ENCODE measurements around the gene HDLBP.

Gene HDLBP

GRCh38 chr2:241238693-241239198, 76.7 kb downstream of the HDLBP start:
- no peak for TF ChIP-seq CTCF (IDR thresholded peaks at IDR 0.05; ENCODE audit: low read depth, low read length)
- no peak for DNase-seq (ENCODE audit: low read depth in 2 of 2)
- H3K4me3 ChIP-seq (replicated peaks in 1 of 2; ENCODE audit: low read depth in 2 of 2, low read length in 2 of 2): no peak overlapping the region

DNA sequence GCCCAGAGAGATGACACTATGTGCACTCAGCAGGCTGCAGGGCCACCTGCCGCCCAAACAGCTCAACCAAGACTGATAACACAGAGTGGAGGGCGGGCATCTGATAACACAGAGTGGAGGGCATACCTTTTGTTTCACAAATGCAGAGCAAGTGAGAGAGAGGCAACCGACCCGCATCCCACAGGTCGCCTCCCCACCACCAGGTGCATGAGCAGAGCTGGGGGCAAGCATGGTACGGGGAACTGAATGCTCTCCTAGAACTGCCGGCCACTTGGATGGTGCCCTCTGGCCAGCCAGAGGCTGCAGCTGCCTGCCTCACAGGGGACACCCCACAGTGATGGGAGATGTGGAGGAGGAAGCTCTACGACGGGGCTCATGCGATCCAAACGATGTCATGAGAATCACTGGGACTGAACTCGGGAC, 77.5 kb downstream of the HDLBP start:
- TF ChIP-seq CTCF (IDR thresholded peaks at IDR 0.05; ENCODE audit: low read depth, low read length): no peak
- DNase-seq (ENCODE audit: low read depth in 2 of 2): no peak
- no peak overlapping the region for H3K4me3 ChIP-seq (replicated peaks in 1 of 2; ENCODE audit: low read depth in 2 of 2, low read length in 2 of 2)

DNA sequence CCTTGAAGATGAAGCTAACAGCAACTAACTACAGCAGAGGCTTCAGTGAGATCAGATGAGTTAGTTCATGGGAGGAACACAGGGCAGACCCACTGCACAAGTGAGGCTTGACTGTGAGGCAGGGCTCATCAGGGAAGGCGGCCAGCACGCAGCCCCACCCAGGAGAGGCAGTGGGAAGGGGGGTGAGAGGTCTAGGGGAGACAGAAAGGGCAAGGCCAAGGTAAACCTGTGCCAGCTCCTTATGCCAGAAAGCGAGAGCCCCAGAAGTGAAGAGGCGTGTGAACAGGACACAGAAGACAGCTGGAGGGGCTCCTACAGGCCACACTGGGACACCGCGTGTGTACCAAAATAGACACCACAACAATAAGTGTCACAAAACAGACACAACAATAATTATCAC, 78.4 kb downstream of the HDLBP start:
- no peak for TF ChIP-seq CTCF (IDR thresholded peaks at IDR 0.05; ENCODE audit: low read depth, low read length)
- DNase-seq (ENCODE audit: low read depth in 2 of 2): no peak
- no peak overlapping the region for H3K4me3 ChIP-seq (replicated peaks in 1 of 2; ENCODE audit: low read depth in 2 of 2, low read length in 2 of 2)

DNA sequence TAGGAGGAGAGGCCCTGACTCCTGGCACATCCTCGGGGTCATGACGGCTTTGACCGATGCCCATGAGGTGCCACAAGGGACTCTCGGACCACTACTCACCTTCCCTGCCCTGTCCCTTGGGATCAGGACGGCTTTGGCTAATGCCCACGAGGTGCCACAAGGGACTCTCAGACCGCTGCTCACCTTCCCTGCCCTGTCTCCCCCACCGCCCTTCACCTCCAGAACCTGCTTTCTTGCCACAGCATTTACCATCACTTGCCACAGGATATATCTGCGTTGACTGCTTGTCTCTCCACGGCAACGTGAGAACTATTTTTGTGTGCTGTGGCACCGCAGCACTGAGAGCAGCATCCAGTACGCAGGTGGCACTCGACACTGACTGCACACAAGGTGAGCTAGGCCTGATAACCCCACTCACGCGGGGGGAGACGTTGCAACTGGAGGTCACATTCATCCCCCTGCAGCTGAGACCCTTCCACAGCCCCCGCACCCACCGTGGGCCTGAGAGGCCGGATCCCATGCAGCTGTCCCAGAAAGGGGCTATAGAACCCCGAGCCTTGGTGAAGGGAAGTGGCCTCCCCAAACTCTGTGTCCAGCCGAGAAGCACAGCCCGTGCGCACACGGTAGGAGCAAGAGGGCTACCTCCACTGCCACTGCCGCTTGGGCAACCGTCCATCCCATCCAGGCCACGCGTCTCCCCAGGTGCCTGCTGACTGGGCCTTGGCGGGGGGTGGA, 79.4 kb downstream of the HDLBP start:
- no peak for DNase-seq (ENCODE audit: low read depth in 2 of 2)
- TF ChIP-seq CTCF (IDR thresholded peaks at IDR 0.05; ENCODE audit: low read depth, low read length): no peak
- H3K4me3 ChIP-seq (replicated peaks in 1 of 2; ENCODE audit: low read depth in 2 of 2, low read length in 2 of 2): no peak overlapping the region

- no peak overlapping the region for H3K4me3 ChIP-seq (replicated peaks in 1 of 2; ENCODE audit: low read depth in 2 of 2, low read length in 2 of 2)
- no peak for TF ChIP-seq CTCF (IDR thresholded peaks at IDR 0.05; ENCODE audit: low read depth, low read length)
- DNase-seq (ENCODE audit: low read depth in 2 of 2): no peak
Measured at GRCh38 chr2:241234962-241235740, 80.3 kb downstream of the HDLBP start.

DNA sequence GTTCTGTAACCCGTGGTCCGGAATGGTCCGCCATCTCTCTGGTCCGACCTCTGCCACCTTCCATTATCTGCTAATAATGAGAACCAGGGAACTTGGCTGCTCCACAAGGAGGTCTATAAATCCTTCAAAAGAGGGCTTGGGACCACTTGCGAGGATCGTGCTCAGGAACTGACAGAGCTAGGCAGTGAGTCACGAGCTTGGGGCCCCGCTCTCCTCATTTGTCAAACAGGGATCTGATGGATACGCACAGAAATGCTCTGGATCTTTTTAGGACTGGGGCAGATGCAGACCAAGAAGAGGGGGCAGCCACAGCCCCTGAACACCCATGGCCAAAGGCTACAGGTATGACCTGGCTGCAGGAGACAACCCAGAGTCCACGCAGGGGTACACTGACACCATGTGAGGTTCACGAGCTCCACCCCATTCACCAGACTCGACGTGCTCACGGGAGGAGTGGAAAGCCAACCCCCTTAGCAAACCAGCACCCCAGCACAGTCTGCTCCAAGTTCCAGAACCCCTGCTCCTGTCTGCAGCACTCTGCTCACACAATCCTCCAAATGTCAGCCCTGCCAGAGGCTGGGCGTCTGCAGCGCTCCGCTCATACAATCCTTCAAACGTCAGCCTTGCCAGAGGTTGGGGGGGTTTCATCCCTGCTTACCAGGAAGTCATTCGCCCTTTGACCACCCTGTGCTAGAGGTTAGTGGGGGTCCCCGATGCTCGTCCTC, 81.2 kb downstream of the HDLBP start:
- TF ChIP-seq CTCF (IDR thresholded peaks at IDR 0.05; ENCODE audit: low read depth, low read length): no peak
- DNase-seq (ENCODE audit: low read depth in 2 of 2): no peak
- H3K4me3 ChIP-seq (replicated peaks in 1 of 2; ENCODE audit: low read depth in 2 of 2, low read length in 2 of 2): no peak overlapping the region
